Femur (tissue), 1 donor: ENCODE data around the gene PPFIBP2.

ENCODE experiments used
- DNase-seq: peaks from one replicate; pipeline ENCODE4 v3.0.0-alpha.2; 2017

PPFIBP2 gene

DNA sequence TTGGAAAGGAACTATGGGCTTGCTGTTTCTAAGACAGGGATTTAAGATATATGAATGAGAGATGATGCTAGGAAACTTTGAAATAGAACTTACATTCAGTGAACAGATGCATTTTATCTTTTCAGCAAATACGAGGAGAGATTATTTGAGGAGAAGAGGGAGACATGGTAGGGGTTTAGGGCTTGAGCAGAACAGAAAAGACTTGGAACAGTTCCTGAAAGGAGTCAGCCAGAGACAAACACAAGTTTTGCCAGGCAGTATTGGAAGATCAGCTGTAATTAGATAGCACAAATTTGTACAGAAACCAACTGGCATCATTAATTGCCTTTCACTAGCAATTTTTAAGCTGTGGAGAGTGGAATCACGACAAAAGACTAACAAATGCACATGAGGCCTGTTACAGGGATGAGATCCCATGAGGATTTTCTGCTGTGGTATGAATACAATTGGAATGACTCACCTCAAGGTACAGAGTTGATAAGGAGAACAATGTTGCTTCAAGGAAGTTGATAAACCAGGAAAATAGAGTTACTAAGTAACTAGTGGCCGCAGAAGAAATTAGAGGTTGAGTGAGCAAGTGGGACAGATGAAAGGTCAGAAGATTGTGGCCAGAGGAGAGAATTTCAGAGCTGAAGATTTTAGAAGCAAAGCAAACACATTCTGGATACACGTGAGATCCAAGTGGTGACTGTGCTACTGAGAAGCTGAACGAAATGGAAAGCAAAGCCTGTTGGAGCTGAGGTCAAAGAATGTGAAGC lies 91.6 kb downstream of the PPFIBP2 start:
- DNase-seq = no peak

DNA sequence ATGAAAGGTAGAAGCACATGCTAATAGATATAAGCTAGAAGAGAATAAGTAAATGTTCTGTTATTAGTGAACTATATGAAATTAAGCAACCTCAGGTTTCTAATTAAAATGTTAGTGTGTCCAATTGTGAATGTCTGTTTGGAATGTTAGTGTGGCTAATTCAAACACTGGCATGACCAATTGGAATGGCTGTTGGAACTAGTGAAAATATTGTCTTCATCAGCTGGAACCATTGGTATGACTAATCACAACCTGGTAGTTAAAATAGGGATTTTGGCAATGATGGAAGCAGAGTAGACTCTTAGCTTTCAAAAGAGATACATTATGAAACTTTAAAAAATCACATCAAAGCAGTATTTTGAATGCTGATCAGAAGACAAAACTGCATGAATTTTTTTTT lies 92.7 kb downstream of the PPFIBP2 start:
- no peak for DNase-seq

DNA sequence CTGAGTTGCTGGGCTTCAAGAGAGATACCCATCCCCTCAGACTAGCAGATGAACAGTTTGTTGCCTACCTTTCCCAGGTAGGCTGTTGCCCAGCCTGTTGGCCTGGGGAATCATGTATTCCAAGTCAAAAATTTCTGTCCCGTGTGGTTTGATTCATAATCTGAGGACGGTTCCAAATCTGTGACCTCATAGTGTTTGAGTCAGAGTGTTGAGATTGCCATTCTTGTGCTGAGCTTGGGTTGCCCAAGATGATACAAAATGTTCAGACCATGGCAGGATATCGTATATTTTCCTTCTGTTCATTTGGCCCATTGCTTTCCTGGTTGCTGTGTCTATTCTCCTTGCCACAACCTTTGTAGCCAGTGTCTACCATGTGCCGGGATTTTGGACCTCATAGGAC lies 95.2 kb downstream of the PPFIBP2 start:
- DNase-seq = no peak

DNA sequence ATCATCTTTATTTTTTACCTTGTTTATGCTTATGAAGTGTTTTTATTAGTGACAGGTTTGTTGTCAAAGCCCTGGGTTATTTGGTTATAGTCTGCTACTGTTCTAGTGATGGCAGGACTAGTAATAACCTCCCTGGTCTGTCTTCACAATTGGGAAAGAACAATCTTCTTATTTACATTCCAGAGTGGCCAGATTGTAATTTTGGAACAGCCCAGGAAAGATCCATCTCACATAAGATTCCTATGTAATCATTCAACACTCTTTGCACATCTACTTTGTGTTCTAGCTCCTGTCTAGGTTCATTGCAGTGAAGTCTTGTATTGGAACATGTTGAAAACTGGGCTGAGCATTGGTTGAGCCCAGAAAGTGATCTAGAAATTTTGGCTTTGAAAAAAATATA lies 95.7 kb downstream of the PPFIBP2 start:
- no peak for DNase-seq

DNA sequence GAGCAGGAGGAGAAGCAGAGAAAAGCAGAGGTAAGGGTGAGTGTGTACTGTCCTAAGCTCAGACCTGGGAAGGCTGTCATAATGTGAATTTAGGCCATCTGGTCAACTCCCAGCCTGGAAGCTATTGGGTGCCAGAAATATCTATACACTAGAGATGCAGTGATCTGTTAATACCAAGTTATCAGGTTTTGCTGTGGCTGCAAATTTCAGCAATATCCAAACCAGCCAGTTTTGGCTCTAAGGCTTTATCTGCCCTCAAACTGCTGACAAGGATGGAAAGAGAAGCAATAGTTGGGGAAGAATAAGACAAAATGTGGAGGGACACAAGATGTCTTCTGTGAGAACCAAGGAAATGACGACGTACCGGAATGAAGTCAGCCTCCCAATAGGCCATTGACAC lies 96.6 kb downstream of the PPFIBP2 start:
- DNase-seq = no peak

DNA sequence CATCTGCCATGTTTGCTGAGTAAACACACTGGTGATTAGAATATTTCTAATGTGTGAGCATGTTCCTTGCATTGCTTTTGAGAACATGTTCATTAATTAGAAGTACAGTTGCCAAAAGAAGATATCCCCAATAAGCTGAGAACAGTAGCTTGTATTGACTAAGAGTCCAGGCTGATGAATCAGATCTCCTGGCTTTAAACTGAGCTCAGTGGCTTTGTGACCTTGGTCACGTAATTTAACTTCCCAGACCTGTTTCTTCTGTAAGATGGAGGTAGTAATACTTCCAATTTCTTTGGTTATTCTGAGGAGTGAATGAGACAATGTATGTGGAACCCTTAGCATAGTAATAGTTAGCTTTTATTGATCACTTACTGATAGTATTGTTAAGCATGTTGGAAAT lies 97.6 kb downstream of the PPFIBP2 start:
- no peak for DNase-seq

DNA sequence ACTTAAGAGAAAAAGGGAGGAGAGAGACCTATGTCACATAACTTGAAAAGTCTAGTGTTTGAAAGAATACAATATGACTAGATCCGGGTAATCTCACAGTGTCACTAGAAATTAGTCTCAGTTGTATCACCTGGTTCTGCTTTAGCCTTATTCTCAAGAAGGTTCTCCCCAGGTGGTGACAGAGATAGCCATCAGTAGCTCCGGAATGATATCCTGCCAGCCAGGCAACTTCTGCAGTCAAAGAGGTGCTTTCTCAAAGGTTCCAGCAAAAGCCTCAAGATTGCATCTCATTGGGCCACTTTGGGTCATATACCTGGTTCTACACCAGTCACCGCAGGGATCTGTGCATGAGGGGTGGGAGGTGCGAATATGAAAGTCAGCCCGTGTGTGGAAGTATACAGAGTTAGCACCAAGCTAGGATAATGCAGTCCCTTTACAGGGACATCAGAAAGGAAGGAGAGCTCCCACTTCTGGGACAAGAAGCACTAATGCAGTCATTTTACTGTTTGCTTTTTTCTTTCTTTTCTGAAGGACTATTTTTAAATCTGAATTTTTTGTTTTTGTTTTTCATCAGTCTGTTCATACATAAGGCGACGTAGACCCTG lies 98.4 kb downstream of the PPFIBP2 start:
- DNase-seq = no peak

DNA sequence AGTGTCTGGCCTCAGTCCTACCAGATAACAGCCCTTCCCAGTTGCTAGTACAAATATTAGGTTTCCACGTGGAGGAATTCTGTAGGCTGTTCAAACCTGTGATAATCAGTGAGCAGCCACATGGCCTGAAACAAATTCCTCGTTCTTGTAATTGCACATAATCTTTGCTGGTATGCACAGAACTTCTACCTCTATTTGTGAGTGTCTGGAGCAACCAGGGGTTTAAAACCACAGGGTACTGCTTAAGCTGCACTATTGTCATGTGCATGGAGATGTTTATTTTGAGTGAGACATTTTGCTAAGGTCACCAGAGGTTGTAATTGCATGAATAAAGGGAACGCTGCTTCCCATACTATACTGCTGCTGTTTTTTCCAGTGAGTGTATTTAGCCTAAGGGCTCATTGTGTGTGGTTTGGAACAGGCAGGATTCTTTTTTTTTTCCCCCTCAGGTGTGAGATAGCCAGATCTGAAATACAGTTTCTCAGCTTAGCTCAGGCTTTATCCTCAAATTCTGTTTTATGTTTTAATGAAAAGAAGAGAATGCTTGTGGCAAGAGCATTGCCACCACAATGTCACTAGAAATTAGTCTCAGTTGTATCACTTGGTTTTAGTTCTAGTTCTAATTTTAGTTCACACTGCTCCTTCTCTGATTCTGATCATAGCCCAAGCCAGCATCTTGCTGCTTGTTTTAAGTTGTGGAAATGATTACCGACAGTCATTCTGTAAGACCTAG lies 99.0 kb downstream of the PPFIBP2 start:
- no peak for DNase-seq

DNA sequence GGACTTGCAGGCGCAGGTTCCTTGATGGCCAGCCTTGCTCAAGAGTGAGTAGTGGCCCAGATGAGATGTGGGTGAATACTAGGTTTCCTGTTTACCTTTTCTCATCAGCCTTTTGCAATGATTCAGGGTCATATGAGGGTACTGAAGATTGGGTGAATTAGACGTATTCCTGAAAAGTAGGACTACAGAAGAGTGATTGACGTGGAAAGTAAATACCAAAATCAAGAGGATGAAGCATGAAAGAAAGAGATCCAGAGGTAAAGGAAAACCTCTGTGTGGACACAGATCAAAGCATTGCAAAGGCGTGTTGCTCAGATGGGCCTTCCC lies 99.6 kb downstream of the PPFIBP2 start:
- DNase-seq = no peak

DNA sequence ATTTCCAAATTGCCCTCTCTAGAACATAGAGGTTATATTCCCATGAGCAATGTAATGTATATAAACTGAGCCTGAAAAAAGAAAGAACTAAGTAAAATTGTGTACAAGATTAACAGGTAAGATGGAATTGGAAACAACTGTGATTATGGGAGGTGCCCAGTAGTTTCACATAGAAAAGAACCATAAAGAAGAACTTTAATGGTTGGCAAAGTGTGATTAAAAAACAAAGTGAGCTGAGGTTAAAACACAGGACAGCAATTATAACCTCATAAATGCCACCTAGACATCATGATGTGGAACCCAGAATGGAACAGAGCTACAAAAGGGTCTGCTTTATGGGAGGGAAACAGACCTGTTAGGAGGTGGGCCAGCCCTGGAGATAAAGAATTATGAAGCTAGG lies 100.9 kb downstream of the PPFIBP2 start:
- DNase-seq = no peak

DNA sequence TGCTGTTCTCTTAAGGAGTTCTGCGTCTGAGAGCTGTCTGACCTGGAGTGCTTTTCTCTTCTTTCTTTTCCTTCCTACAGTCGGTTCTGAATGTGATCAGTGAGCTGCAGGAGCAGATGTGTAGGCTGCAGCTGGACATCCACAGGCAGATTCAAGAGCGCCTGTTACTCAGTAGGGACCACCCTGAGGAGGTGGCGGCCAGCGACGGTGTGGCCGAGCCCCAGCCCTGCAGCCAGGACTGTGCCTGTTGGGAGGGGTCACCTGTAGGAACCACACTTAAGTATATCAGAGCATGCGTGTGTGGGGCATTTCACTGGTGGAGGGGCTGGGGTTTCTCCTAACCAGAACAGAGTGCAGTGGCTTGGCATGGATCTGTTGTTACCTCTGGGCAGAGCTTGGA lies 103.2 kb downstream of the PPFIBP2 start:
- DNase-seq = no peak

DNA sequence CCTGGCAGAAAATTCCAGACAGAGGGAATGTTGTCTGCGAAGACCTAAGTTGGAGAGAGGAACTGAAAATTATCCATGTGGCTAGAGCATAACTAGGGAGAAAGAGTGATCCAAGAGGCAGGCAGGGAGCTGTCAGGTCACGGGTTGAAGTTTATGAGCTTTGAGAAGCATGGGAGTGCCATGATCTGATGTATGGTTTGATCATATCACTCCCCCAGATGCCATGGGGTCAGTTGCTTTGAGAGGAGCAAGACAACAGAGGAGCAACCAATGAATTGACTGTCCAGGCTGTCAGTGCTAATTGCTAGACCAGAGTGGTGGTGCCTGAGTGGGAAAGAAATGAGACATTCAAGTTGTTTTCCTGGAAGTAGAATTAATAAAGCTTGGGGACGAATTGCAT lies 105.5 kb downstream of the PPFIBP2 start:
- DNase-seq = no peak

DNA sequence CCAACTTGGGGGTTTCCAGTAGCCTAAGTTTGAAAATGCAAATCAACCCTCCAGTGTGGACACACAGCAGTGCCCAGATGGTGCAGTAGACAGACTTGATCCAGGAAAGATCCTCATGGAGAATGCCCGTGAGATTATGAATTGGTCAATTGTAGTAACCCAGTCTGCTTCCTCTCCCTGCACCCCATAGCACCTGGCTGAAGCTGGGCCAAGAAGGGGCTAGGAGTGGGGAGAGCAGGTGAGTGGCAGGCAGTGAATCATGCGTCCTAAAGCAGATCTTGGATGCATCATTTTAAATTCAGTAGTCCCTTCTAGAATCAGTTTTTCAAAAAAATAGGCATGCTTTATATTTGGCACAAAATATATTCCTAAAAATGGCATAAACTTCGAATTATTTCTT lies 107.3 kb downstream of the PPFIBP2 start:
- DNase-seq = no peak

DNA sequence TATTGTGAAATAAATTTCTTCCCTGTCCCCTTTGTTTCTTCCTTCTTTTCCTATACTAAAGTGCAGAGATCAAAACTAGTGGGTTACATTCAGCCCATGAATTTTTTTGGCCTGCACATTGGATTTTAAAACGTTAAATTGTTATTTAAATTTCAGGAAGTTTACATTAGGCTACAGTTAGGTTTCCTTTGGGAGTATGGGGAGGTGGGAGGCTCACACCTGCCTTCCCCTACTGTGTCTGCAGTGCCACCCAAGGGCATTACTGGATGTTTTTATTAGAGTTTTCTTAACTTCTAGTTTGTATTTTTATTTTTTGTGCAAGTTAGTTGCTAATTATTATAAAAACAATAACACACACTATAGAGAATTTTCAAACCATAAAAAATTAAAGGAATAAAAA lies 107.8 kb downstream of the PPFIBP2 start:
- no peak for DNase-seq

DNA sequence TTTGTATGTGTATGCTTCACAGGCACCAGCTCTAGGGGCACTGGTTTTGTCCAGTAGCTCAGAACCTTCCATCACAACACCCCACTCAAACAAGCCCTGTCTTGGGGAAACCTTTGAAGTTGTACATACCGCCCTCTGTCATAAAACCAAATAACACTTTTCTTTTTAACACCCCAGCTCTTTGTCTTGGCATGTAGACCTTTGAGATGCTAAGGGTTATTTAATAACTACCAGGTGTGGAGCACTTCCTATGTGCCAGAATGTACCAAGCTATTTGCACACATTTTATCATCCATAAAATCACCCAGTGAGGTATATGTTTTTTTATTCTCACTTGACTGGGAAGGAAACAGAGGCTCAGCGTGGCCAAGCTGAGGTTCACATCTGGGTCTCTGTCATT lies 108.9 kb downstream of the PPFIBP2 start:
- DNase-seq = no peak

DNA sequence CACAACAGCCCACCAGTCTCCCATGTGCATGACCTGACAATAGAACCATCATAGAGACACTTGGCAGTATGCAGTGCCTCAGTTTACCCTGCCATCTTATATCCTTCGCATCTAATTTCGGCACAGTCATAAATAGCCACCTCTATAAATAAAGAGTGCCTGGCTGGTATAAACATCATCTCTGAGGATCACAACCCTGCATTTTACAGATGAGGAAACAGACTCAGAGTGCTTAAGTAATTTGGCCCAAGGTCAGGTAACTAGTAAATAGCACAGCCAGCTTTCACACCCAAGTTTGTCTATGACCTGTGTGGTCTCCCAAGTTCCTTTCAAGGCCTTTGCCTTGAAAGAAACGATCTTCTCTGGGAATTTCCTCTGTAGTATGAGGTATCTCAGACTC lies 114.9 kb downstream of the PPFIBP2 start:
- DNase-seq = no peak

DNA sequence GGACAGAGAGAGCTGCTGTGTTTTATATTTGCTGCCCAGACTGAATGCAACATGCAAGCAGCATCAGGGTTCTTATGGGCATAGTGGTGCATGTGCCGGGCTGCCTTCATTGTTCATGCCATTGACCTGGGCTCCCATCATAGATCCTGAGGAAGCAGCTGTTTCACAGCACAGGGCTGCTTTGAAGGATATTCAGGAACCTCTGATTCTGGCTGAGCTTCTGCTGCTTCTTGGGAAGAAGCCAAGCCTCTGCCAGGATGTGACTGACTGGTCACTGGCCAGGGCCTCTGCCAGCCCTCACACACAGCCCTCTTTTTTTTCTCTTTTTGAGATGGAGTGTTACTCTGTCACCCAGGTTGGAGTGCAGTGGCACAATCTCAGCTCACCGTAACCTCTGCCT lies 116.2 kb downstream of the PPFIBP2 start:
- DNase-seq = no peak

DNA sequence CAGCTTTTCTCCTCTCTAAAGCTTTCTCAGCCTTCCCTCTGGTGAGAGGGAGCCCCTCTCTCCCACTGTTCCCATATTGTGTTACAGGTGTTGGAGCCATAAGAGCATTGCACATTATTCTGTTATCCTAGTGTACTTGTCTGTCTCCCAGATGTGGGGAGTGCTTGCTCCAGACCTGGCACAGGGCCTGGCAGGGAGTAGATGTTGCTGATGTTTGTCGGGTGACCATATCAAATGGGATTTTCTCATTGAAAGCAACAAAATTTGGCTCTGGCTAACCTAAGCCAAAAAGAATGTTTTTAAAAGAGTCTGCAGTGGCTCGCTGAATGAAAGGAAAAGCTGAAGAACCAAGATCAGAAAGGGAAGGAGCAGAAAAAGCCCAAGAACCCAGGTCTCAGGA lies 118.4 kb downstream of the PPFIBP2 start:
- no peak for DNase-seq

DNA sequence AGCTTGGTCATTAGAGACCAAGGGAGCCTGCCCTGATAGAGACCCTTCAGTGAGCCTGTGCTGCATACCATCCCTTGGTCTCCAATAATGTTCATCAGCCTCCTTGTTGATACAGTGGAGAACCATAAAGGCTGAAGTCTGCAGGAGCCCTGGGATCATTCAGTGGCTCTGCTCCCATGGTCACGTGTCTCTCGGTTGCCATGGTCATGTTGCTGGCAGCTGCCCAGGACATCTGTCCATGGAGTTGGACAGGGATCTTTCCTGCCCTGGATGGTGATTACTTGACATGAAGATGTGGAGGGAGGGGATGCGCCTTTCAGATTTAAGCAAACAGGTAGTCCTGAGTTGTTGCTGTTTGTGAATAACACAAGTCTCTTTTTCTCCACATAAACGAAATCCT lies 121.3 kb downstream of the PPFIBP2 start:
- DNase-seq = peak; percentile 40

DNA sequence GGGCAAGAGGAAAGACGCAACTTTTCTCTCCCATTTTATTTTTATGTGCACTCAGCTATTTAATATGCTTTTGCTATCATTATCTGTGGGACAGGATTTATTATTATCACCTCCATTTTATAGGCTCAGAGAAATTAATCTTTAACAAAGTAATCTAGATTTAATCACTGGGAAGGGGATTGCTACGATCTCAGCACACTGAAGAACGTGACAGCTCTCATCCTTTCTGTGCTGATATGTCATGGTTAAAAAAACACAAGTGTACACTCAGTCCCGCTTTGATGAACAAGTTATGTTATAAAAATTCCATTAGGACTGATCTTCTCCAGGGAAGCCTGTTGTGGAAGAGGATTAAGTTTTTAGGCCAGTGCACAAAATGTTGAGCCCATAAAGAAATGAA lies 121.9 kb downstream of the PPFIBP2 start:
- DNase-seq = no peak

DNA sequence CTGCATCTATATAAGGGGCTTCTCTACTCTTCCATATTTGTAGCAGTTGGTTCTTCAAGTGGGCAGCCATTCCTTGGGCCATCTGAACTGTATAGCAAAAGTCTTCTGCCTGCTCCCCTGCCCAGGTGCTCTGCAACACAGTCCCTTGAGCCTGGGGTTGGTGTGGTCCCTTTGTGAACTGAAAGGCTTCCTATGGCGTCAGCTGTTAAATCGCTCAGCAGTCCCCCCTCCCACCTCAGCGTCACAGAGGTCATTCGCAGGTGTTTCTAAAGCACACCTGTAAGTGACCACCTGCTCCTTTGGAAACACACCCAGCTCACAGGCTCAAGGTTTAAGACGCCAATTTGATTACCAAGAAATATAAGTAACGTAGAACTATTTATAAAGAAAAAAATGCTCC lies 122.6 kb downstream of the PPFIBP2 start:
- no peak for DNase-seq

DNA sequence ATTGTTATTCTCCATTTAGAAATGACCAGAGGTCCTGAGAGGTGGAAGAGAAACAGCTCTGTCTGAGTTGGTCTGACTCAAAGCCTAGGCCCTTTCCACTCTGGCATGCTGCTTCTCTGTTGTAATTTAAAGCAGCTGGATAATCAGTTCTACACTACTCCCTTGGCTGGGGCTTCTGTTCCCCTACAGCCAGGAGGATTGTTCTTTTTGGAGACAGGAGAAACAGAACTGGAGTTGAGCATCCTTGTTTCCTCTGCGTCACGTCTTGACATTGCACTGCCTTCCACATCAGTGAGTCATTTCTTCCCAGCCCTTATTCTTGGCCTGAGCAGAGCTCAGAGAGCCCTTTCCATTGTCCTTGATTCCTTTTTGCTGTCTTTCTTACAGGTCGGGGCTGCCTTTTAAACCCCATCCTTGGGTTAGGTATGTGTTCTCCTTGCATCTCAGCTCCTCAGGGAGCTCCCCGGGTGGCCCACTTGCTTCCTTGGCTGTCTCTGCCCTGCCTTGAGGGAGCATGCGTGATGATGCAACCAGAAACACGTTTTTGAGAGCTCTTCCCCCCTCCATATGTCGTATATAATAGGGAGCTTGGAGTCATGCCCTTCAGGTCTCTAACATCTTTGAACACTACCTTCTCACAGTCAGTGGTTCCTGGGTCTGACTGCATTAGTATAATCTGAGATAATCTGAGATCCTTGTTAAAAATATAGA lies 123.8 kb downstream of the PPFIBP2 start:
- DNase-seq = peak; percentile 71

DNA sequence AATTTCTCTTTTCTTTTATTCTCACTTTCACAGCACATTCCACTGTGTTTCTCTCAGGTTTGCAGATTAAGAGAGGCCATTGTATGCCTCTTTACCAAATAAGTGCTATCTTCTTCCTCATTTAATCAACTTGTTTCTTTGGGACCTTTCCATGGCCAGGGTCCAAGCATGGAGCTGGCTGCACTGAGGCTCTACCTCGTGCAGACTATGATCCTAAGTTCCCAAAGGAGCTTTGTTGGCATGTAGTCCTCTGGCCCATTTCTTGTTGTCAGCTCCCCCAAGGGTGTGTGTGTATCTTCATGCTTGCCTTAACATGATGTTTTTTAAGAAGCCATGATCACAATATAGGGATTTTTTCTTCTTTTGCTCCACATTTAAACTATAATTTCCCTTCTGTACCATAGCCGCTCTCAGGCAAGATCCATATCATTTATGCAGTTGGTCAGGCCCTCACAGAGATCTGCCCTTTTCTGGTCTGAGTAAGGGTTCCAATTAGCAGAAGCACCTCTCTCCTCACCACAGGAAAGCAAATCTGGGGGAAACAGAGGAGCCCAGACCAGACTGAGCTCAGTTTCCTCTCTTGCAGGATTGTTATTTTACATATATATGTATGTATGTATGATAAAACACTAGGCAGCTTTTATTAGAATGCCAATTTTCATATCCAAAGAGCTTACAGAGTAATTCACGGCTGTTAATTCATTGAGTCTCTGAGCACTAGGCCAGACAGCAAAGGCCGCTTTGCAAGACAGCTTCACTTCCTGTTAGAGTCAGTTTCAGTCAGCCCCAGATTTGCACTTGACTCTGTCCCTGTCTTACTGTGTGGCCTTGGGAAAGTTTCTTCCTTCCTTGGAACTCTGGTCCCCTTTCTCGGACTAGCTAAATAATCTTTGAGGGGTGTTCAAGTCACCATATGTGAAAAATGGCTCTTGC lies 125.2 kb downstream of the PPFIBP2 start:
- DNase-seq = no peak
